Activated CD4-positive, alpha-beta T cell treated with anti-CD3 and anti-CD28 coated beads, Interleukin-2, amount 10 ng/mL, durations not matched to agents 24 days and 14 days (primary cell): Measurements from ENCODE around the gene ESRRA. TPM values are rescaled to one million over a fixed set of nuclear protein-coding genes. Genes with fewer than 3 reads are reported as not detected.

ENCODE experiments used
- DNase-seq: peaks from one replicate; pipeline ENCODE4 v3.0.0; 2022
- H3K27ac Mint-ChIP-seq: one replicate; pipeline ENCODE4 v1.8.0; 2022; ENCODE audit warnings: mild to moderate bottlenecking, mixed read lengths
- H3K27me3 Mint-ChIP-seq: one replicate; pipeline ENCODE4 v1.8.0; 2022; ENCODE audit warnings: mixed read lengths
- H3K36me3 Mint-ChIP-seq: one replicate; pipeline ENCODE4 v1.8.0; 2022; ENCODE audit warnings: low read depth, mild to moderate bottlenecking, mixed read lengths
- H3K4me1 Mint-ChIP-seq: one replicate; pipeline ENCODE4 v1.8.0; 2021; ENCODE audit warnings: mixed read lengths
- H3K4me3 Mint-ChIP-seq: one replicate; pipeline ENCODE4 v1.8.0; 2022; ENCODE audit warnings: mild to moderate bottlenecking, moderate library complexity, mixed read lengths
- H3K9me3 Mint-ChIP-seq: one replicate; pipeline ENCODE4 v1.8.0; 2021; ENCODE audit warnings: mixed read lengths
- intact Hi-C: fragments of 100-400 bp; cut with micrococcal nuclease; formaldehyde crosslinking; loops from one replicate; pipeline ENCODE4 v1.15.1; 2023
- total RNA-seq: library from RNA; stranded (reverse); gene quantifications from 2 replicates; pipeline ENCODE4 v1.2.3, GENCODE V29; 2022

ESRRA gene
- total RNA-seq, 1 donor from 2014 or later: 60.6 TPM

- H3K27me3 Mint-ChIP-seq: no peaks in the 10 kb centered on the region
- intact Hi-C loops: loop anchor here (1.0 kb wide), 2 partner anchors 9 to 13 kb away; partner anchors contain the start of genes CCDC88B and PRDX5
- peaks cover 14% of the 10 kb centered on the region for H3K4me1 Mint-ChIP-seq
- H3K9me3 Mint-ChIP-seq: no peaks in the 10 kb centered on the region
- H3K4me3 Mint-ChIP-seq: peak overlapping the region; percentile 39
- peaks cover 9% of the 10 kb centered on the region for H3K36me3 Mint-ChIP-seq
- H3K27ac Mint-ChIP-seq: peak overlapping the region; percentile 88
- DNase-seq: peak; percentile 91
These were observed 26.4 kb downstream of the ESRRA start for GRCh38 chr11:64331569-64332371.

- H3K27ac Mint-ChIP-seq: no peak overlapping the region
- intact Hi-C loops: no loop called here
- no peaks in the 10 kb centered on the region for H3K9me3 Mint-ChIP-seq
- no peak for DNase-seq
- peaks cover 20% of the 10 kb centered on the region for H3K36me3 Mint-ChIP-seq
- H3K4me1 Mint-ChIP-seq: peaks cover 18% of the 10 kb centered on the region
- H3K4me3 Mint-ChIP-seq: no peak overlapping the region
- H3K27me3 Mint-ChIP-seq: no peaks in the 10 kb centered on the region
These were observed 28.2 kb downstream of the ESRRA start for GRCh38 chr11:64333556-64333955.

GRCh38 chr11:64334764-64335735, 29.7 kb downstream of the ESRRA start:
- DNase-seq: peak; percentile 63
- no peaks in the 10 kb centered on the region for H3K9me3 Mint-ChIP-seq
- H3K36me3 Mint-ChIP-seq: peaks cover 24% of the 10 kb centered on the region
- H3K27me3 Mint-ChIP-seq: no peaks in the 10 kb centered on the region
- intact Hi-C loops: no loop called here
- H3K27ac Mint-ChIP-seq: peak overlapping the region; percentile 67
- H3K4me1 Mint-ChIP-seq: peaks cover 30% of the 10 kb centered on the region
- no peak overlapping the region for H3K4me3 Mint-ChIP-seq

- intact Hi-C loops: no loop called here
- H3K4me1 Mint-ChIP-seq: peaks cover 34% of the 10 kb centered on the region
- H3K27me3 Mint-ChIP-seq: no peaks in the 10 kb centered on the region
- no peak for DNase-seq
- H3K27ac Mint-ChIP-seq: peak overlapping the region; percentile 15
- peaks cover 32% of the 10 kb centered on the region for H3K36me3 Mint-ChIP-seq
- H3K9me3 Mint-ChIP-seq: no peaks in the 10 kb centered on the region
- H3K4me3 Mint-ChIP-seq: no peak overlapping the region
These were observed 32.4 kb downstream of the ESRRA start for GRCh38 chr11:64337538-64338249.

- no peaks in the 10 kb centered on the region for H3K27me3 Mint-ChIP-seq
- H3K36me3 Mint-ChIP-seq: peaks cover 33% of the 10 kb centered on the region
- intact Hi-C loops: no loop called here
- peak overlapping the region; percentile 91 for H3K27ac Mint-ChIP-seq
- peak overlapping the region; percentile 99 for H3K4me3 Mint-ChIP-seq
- peaks cover 34% of the 10 kb centered on the region for H3K4me1 Mint-ChIP-seq
- DNase-seq: no peak
- H3K9me3 Mint-ChIP-seq: no peaks in the 10 kb centered on the region
These were observed 33.4 kb downstream of the ESRRA start for GRCh38 chr11:64338716-64339115.

- Mint-ChIP-seq H3K4me3 (peak overlapping the region; percentile 99), H3K4me1 (peaks cover 34% of the 10 kb centered on the region), H3K27me3 (no peaks in the 10 kb centered on the region), H3K36me3 (peaks cover 32% of the 10 kb centered on the region), H3K9me3 (no peaks in the 10 kb centered on the region), H3K27ac (peak overlapping the region; percentile 91)
- no peak for DNase-seq
- intact Hi-C loops: no loop called here
These were observed 34.0 kb downstream of the ESRRA start for GRCh38 chr11:64339286-64339685.

GRCh38 chr11:64339754-64340408, 34.6 kb downstream of the ESRRA start, which contains the start of gene CCDC88B:
TSS of gene CCDC88B (plus strand) at chr11:64340204. CDS start at chr11:64340267, 63 bp downstream.
- peak within 1 kb of the TSS; percentile 99 for H3K4me3 Mint-ChIP-seq
- H3K4me1 Mint-ChIP-seq: peaks cover 34% of the 10 kb centered on the region
- no peaks in the 10 kb centered on the region for H3K9me3 Mint-ChIP-seq
- H3K36me3 Mint-ChIP-seq: peaks cover 31% of the 10 kb centered on the region
- peak; percentile 95 for DNase-seq
- intact Hi-C loops: loop anchor here (1.0 to 2.0 kb wide), 4 partner anchors 9 to 69 kb away; partner anchors contain the start of genes ESRRA and TRMT112
- H3K27me3 Mint-ChIP-seq: no peaks in the 10 kb centered on the region
- peak within 1 kb of the TSS; percentile 91 for H3K27ac Mint-ChIP-seq

GRCh38 chr11:64340671-64341335, 35.5 kb downstream of the ESRRA start:
- Mint-ChIP-seq H3K9me3 (no peaks in the 10 kb centered on the region), H3K4me1 (peaks cover 31% of the 10 kb centered on the region), H3K4me3 (peak overlapping the region; percentile 99), H3K36me3 (peaks cover 36% of the 10 kb centered on the region), H3K27ac (peak overlapping the region; percentile 91), H3K27me3 (no peaks in the 10 kb centered on the region)
- DNase-seq: peak; percentile 94
- intact Hi-C loops: loop anchor here (1.0 to 2.0 kb wide), 4 partner anchors 10 to 70 kb away; partner anchors contain the start of genes ESRRA and TRMT112

GRCh38 chr11:64341429-64341828, 36.1 kb downstream of the ESRRA start:
- H3K4me3 Mint-ChIP-seq: peak overlapping the region; percentile 99
- H3K4me1 Mint-ChIP-seq: peaks cover 31% of the 10 kb centered on the region
- intact Hi-C loops: loop anchor here (2.0 kb wide), 2 partner anchors 37 to 71 kb away; partner anchors contain the start of gene ESRRA
- DNase-seq: no peak
- H3K27me3 Mint-ChIP-seq: no peaks in the 10 kb centered on the region
- H3K9me3 Mint-ChIP-seq: no peaks in the 10 kb centered on the region
- peak overlapping the region; percentile 37 for H3K27ac Mint-ChIP-seq
- peaks cover 39% of the 10 kb centered on the region for H3K36me3 Mint-ChIP-seq

GRCh38 chr11:64341851-64342791, 36.8 kb downstream of the ESRRA start:
- Mint-ChIP-seq H3K27me3 (no peaks in the 10 kb centered on the region), H3K4me1 (peaks cover 31% of the 10 kb centered on the region), H3K36me3 (peaks cover 43% of the 10 kb centered on the region), H3K27ac (no peak overlapping the region), H3K4me3 (peak overlapping the region; percentile 99), H3K9me3 (no peaks in the 10 kb centered on the region)
- intact Hi-C loops: loop anchor here (1.0 to 2.0 kb wide), 3 partner anchors 17 to 71 kb away; partner anchors contain the start of genes ESRRA and RPS6KA4
- DNase-seq: peak; percentile 98

- no peaks in the 10 kb centered on the region for H3K27me3 Mint-ChIP-seq
- intact Hi-C loops: loop anchor here (1.0 kb wide), 1 partner anchor 16 kb away; the partner anchor contains the start of gene RPS6KA4
- H3K9me3 Mint-ChIP-seq: no peaks in the 10 kb centered on the region
- H3K36me3 Mint-ChIP-seq: peaks cover 39% of the 10 kb centered on the region
- no peak overlapping the region for H3K27ac Mint-ChIP-seq
- DNase-seq: peak; percentile 56
- peaks cover 30% of the 10 kb centered on the region for H3K4me1 Mint-ChIP-seq
- H3K4me3 Mint-ChIP-seq: peak overlapping the region; percentile 70
These were observed 37.8 kb downstream of the ESRRA start for GRCh38 chr11:64342869-64343745.
